Activated naive CD4-positive, alpha-beta T cell treated with anti-CD3 and anti-CD28 coated beads, Interleukin-2, amount 50 U/mL, for 16 hours (primary cell): ENCODE measurements around the gene TEX2.
"Not testable (repeated sequence)": the region's sequence is repeated elsewhere in the genome, so short reads cannot be mapped to it uniquely, and the experiment has no call there.

ENCODE experiments used
- DNase-seq: peaks from one replicate; pipeline ENCODE4 v3.0.0-alpha.2; 2020

The TEX2 gene

DNA sequence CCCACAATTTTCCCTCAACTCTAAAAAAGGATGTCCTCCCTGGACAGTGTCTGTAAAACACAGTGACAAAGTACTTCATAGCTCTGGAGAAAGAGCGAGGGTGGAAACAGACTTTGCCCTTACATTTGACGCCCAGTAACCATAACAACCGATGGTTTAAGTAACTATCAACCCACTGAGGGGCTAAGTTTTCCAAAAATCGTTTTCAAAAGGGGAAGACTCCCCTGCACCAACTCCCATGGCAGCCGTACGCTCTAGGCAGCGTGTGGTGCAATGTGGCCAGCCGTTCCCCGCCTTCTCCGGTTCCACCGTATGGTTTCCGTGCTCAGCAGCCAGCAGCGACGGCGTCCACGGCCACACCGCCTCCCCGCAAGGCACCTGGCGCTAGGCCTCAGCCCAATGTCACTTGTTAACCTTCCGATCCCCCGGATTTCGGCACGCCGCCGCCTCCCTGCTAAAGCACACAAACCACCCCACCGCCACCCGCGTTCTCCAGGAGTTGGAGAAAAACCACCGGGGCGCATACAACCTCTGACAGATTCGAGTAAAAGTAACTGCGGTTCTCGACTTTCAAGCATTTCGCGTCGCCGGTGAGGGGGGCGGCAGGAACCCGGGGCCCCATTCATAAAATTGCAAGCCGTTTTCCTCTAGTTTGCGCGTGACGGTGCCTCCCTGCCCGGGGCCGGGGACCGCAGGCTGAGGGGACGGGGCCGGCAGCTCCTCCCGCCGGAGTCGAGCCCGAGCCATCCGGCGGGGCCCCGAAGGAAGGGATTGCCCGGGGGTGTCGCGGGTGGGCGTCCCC is 661 bp downstream of the TEX2 start:
- DNase-seq = peak; percentile 70

DNA sequence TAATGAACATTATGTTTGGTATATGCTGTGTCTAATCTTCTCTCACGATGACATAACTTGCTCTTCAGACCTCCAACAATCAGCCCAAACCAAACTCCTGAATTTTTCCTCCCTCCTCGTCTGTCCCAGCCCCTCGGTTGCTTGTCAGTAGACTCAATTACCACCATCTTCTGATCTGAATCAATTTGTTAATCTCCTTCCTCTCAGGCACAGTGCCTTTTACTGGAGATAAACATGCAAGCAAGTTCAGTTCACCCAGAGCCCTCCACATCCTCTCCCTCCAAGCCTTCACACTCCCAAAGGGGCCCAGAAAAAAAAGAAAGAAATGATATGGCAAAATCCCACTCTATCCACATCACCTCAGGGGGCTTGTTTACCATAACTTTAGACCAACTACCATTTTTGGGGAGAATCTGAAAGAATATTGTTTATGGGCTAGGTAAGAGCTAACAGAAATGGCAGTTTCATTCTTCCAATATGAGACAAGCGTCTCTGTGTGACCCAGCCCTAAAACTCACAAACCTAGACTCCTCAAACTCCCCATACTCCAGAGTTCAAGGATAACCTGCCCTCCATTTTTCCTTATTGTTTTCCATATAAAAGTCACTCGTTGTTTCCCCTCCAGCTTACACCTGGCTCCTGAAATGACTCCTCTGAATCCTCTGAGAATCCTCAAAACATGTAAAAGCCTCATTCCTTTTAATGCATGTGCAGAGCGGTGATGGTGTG is 1.5 kb downstream of the TEX2 start:
- no peak for DNase-seq

DNA sequence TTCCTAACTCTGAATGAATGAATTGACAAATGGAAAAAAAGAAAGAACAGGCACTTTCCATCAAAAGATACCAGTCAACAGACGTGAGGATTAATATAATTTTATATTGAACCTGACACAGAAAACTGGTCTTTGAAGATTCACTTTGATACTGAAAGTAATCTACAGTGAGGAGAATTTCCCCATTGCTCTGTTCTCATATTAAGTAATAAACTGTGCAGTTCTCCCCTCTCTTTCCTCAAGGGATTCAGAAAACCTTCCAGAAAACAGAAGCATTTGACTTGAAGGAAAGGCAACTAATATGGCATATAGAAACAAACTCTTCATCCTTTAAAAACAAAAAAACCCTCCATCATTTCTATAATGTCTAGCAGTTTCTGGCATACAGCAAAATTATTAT is 2.2 kb downstream of the TEX2 start:
- DNase-seq = no peak

DNA sequence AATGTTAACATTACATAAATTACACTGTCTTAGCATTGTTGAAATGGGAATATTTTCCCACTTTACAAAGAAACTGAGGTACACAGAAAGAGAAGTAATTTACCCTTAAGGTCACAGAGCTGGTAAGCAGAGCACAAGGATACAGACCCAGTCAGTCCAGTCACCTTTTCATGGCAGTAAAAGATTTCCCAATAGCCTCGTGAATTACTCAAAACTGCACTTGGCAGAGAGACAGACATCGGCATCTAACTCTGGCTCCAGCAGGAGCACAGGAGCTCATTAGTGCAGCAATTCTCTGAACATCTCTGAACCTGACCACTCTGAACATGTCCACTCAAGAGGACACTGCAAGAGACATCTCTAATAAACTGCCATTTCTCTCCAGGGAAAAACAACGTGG is 3.1 kb downstream of the TEX2 start:
- no peak for DNase-seq

DNA sequence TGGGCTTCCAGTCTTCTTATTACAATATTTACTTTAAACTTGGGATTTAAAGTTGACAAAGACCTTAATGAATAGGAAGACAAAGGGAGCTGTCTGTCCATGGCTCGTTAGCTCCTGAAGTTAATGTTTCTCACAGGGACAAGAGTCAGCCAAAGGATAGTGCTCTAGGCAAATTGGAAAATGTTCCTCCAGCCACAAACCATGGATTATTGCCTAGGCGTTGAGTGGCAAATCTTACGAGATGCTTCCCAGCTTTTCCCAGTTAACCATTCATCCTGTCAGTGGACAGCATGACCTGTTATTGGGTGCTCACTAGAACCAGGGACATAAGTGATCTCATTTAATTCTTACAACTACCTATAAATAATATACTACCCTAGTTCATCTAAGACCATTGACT is 3.6 kb downstream of the TEX2 start:
- no peak for DNase-seq

DNA sequence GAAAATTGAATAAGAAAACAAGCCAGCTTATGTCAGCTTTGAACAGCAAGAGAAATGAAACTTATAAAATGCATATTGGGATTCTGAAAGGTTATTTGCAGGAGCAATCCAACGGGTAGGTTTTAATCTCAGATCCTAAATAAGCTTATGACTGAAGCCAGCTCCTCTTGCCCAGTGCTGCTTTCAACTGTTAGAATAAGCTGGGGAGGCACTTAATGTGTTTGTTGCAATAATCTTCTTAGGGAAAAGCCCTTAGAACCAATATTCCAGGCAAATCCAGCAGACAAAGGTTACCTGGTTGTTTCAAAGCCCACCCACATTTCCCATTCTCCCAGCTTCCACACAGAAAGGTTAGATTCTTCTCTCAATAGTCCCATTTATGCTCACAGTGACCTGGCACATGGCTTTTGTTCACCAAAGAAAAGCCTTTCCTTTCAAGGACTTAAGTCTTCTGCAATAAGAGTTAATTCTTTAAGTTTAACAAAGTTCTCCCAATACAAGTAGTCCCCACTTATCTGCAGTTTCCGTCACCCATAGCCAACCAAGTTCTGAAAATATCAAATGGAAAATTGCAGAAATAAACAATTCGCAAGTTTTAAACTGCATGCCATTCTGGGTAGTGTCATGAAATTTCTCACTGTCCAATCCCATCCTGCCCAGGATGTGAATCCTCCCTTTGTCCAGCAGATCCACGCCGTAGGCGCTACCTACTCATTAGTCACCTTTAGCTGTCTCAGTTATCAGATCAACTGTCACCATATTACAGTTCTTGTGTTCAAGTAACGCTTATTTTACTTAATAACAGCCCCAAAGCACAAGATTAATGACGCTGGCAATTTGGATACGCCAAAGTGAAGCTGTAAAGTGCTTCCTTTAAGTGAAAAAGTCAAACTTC is 5.9 kb downstream of the TEX2 start:
- DNase-seq = no peak

DNA sequence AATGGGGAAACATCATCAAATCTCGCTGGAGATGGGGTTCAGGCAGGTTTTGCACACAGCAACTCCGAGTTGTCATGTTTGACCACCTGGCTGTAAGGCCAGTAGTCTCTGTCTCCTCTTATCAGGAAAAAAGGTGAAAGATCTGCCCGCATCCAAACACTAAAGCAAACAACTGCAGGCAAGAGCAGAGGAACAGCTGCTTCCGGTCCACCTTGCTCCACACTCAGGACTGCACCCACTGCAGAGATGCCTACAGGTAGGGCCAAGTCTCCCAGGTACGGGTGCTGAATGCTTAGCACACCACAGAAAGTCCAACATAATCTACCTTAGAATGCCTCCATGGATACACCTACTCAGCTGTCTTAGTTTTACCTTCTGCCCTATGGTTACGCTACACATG is 7.3 kb downstream of the TEX2 start:
- no peak for DNase-seq

DNA sequence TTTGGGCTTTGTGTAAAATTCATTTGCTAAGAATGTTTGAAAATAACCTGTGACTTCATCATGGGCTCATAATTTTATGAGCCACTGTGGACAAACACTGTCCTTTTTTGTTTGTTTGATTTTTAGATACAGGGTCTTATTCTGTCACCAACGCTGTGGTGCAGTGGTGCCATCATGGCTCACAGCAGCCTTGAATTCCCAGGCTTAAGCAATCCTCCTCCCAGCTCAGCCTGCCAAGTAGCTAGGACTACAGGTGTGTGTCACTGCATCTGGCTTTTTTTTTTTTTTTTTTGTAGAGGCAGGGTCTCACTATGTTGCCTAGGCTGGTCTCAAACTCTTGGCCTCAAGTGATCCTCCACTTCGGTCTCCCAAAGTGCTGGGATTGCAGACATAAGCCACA is 8.3 kb downstream of the TEX2 start:
- no peak for DNase-seq

DNA sequence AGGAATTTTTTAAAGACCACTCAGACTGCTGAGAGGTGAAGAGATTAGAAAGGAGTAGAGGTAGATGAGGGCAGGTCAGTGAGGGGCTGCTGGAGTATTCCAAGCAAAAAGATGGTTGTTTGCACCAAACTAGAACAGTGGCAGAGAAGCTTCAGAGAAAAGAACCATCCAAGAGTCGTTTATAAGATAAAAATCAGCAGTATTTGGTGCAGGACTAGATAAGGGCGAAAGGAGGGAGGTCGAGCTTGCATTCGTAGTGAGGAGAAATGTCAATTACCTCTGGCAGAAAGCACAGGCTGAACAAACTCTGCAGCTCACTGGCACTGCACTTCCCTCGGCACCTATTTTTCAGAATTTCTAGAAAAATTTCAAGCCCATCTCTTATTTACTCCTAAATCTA is 9.6 kb downstream of the TEX2 start:
- DNase-seq = no peak

DNA sequence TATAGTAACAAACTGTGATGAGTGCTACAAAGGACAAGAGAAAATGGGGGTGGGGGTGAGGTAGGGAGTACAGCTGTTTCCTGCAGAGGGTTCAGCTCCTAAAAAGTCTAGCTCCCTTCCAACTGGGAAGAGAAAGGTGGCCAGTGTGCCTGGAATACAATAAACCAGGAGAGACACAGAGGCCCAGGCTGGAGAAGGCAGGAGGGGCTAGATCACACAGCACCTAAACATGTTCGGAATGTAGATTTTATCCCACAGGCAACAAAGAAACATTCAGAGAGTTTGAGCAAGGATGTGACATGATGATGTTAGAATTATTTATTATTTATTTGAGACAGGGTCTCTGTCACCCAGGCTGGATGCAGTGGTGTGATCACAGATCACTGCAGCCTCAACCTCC is 10.2 kb downstream of the TEX2 start:
- no peak for DNase-seq

DNA sequence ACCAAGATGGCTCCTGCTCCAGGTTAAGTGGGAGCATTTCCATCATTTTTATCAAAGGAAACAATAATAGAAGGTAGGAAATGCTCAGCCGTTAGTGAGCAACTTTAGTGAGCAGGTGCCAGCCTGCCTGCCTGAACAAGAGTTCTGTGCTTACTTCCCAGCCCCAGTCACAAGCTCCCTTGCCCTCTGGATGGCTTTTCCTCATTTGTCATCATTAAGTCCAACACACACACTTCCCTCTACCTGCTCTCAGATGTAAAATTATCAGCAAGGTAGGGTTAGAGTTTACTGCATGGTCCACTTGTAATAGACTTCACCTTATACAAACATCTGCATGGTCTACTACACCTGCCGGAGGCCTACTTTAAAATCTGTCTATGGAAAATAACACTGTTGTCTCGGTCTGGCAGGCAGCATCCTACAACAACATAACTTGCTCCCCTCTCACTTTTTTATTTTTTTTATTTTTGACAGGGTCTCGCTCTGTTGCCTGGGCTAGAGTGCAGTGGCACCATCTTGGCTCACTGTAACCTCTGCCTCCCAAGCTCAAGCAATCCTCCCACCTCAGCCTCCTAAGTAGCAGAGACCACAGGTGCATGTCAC is 12.7 kb downstream of the TEX2 start:
- DNase-seq = no peak

DNA sequence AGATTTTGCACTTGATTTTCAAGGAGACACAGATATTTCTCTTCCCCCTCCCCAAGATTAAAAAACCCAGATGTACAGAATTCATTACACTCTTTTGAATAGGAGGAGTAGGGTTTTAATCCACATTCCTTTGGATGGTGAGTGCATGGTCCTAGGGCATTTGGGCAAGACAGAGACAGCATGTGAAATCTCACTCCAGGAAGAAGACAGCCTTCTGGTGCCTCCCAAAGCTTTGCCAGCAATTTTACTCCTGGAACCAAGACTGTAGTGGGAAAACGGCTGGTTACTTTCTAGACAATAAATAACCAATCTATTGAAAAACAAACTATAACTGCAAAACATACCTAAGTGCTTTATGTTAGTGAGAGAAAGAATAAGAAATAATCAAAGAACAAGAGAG is 15.2 kb downstream of the TEX2 start:
- DNase-seq = no peak

DNA sequence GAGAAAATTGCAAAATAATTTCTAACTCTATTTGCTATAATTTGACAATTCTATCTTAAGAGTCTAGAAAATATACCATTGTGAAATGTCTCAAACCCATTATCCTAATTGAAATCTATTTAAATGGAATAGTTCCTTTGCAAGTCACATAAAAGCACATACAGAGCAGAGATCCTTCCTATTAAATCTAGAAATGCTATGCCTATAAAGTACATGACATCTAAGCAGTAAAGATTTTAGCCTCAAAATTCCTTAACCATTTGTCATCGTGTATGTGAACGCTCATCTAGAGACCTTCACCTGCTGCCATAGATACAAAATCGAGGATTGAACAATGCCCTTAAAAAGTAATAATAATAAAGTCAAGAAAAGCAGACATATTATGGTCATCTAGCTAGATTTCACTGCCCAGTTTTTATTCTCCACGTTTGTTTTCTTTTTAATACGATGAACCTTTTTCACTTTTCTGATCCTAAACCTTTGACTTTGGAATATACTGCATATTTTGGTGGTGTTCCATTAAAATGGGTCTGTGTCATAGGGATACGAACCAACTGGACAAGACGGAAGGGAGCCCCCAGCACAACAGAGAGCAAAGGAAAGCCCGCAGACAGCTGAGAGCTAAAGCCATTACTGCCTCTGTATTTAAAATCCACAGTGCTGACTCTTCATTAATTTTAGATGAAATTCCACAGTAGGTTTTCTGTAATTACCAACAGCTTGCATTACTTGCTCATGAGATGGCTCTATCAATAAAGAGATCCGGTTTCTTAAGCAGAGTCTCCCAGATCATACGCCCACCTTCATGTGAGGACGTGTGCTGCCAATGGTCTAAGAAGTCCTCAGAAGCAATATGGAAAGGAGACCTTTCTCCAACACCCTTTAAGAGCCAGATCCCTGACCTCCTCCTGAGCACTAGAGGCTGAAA is 17.6 kb downstream of the TEX2 start:
- DNase-seq = no peak

DNA sequence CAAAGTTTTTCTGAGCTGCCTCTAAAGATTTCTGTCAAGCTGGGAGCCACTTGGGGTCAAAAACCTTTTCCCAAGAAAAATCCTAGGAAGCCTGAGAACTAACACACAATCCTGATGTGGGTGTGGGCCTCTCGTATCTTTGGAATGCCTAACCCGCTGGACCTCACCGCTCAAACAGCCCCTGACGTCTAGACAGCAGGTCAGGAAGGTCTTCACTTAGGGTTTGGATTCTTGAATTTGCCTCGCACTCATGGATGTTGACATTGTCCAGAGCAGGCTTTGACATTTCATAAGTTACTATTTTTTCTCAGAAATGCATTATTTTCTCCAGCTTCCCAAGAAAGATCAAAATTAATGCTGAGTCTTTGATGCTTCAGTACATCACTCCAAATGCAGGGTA is 18.9 kb downstream of the TEX2 start:
- no peak for DNase-seq

DNA sequence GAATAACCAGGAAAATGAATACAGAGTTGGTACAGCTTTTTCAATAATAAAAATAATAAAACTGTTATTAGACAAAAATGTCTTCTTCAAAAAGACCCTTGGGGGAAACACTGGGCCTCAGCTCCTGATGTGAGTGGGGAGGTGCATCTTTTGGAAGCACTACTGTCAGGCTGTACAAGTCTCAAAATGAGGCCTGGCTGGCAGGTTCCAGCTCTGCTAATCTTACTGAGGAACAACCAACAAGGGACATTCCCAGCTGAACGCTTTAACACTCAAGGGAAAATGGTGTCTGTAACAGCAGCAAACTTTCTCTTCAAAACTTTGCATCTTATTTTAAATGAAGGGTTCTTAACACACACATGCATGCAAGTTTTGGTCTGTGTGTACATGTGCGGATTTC is 19.7 kb downstream of the TEX2 start:
- DNase-seq = no peak

DNA sequence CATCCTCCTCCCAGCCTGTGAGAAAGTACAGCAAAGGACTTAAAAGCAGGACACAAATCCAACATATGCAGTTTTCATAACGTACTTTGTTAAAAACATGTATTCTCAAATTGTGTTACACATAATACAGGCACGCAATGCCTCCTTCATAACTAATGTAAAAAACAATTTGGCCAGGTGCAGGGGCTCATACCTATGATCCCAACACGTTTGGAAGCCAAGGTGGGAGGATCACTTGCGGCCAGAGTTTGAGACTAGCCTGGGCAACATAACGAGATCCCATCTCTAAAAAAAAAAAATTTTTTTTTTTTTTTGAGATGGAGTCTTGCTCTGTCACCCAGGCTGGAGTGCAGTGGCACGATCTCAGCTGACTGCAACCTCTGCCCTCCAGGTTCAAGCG is 20.4 kb downstream of the TEX2 start:
- no peak for DNase-seq

DNA sequence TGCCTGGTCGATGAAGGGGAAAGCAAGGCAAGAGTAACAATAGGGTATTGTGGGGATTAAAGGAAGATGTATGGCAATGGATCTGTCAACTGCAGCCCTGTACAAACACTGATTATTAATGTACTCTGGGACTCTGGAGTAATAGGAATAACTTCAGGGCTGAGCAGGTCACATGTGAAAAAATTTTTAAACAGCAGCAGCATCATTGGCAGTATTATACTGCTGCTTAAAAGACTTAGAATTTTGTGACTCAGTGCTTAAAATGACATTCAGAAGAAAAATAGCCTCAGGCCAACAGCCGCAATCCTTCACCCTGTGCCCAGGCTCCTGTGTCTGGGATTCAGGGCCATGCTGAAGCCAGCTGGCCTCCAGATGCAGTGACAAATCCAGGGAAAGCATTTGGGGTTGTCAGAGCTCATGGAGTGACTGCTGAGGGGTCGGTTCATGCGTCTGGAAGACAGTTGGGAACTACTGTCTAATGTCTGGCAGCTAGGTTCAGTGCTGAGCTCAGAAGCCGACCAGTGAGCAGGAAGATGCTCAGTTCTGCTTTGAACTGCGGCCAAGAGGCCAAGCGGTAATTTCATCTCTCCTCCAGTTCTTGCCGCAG is 22.2 kb downstream of the TEX2 start:
- DNase-seq = no peak

DNA sequence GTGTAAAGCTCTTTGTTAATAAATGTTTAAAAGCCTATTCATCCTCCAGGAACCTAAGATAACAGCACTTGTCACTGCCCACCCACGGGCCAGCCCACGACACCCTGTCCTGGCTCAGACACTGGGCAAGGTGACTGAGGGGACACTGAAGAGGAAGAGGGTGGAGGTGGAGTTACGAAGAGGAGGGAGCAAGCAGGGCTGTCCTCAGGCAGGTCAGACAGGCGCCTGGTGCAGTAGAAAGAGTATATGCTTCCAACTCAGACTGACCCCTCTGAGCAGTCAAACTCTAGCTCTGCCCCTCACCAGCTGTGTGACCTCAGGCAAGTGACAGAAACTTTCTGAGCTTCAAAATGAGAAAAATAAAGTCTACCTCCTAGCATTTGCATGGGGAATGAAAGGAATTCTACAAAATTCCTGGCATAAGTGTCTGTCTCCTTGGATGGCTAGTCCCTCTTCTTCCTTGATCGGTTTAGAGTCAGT is 22.8 kb downstream of the TEX2 start:
- DNase-seq = no peak

DNA sequence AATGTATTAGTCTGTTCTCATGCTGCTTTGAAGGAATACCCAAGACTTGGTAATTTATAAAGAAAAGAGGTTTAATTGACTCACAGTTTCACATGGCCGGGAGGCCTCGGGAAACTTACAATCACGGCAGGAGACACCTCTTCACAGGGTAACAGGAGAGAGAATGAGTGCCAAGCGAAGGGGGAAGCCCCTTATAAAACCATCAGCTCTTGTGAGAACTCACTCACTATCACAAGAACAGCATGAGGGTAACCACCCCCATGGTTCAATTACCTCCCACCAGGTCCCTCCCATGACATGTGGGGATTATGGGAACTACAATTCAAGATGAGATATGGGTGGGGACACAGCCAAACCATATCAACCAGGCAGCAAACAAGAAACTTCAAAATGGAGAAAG is 24.6 kb downstream of the TEX2 start:
- not testable (repeated sequence) for DNase-seq

DNA sequence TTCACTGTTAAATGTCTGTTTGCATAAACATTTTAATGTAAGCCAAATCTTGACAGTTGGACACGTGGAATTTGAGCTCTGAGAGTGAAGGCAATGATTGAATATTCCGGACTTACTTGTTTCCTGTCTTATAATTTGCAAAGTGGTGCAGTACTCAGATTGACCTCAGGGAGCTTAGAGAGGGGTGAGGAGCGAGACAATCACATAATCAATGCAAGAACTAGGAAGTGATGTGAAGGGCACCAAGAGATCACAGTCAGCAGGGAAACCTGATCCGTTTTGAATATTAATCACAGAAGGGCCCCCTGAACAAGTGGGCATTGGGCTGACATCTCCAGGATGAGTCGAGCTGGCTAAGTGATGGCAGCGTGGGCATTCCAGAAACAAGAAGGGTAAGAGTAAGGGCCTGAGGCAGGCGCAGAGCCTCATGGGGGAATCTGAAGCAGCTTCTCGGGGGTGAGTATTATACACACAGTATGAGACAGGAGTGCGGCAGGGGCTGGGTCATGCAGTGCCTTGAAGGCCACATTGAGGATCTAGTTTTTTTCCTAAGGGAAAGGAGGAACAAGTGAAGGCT is 26.1 kb downstream of the TEX2 start:
- DNase-seq = no peak

DNA sequence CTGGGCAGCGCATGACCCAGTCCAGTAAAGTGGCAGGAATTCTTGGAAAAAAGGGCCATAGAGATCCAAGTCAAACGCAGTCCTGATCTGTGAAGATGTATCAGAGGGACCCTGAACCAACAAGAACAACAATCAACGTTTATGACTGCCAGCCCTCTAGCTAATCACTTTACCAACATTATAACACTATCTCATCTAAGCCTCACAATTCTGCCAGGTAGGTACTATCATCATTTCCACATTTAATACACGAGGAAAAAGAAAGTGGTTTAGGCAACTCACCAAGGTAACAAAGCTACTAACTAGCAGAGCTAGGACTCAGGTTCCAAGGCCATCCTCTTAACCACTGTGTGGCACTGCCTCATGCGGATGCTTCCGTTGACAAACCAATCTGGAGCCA is 28.1 kb downstream of the TEX2 start:
- no peak for DNase-seq
